H4 (cell line): ENCODE results near the gene PHF11. TPM values are rescaled to one million over a fixed set of nuclear protein-coding genes. Genes with fewer than 3 reads are reported as not detected.
A peak's percentile ranks its signal among the peaks of the same experiment; 100 is the strongest.
"Not testable (repeated sequence)": the region's sequence is repeated elsewhere in the genome, so short reads cannot be mapped to it uniquely, and the experiment has no call there.

ENCODE experiments used
- DNase-seq: peaks from one replicate; pipeline ENCODE4 v3.0.0-alpha.2; 2015; ENCODE audit warnings: low spot score
- total RNA-seq: library from RNA; depleted of rRNA; stranded (reverse); fragments of >200 nt; shearing (Covaris generic); gene quantifications from 2 replicates; pipeline ENCODE4 v1.2.3, GENCODE V29; 2014; rRNA removed

Gene PHF11
- total RNA-seq, 1 experiment from 2014 or later = 13.6 TPM

GRCh38 chr13:49546561-49546960 lies 50.8 kb downstream of the PHF11 start:
- DNase-seq = no peak

- no peak for DNase-seq
Measured at GRCh38 chr13:49549289-49549688, 53.5 kb downstream of the PHF11 start.

DNA sequence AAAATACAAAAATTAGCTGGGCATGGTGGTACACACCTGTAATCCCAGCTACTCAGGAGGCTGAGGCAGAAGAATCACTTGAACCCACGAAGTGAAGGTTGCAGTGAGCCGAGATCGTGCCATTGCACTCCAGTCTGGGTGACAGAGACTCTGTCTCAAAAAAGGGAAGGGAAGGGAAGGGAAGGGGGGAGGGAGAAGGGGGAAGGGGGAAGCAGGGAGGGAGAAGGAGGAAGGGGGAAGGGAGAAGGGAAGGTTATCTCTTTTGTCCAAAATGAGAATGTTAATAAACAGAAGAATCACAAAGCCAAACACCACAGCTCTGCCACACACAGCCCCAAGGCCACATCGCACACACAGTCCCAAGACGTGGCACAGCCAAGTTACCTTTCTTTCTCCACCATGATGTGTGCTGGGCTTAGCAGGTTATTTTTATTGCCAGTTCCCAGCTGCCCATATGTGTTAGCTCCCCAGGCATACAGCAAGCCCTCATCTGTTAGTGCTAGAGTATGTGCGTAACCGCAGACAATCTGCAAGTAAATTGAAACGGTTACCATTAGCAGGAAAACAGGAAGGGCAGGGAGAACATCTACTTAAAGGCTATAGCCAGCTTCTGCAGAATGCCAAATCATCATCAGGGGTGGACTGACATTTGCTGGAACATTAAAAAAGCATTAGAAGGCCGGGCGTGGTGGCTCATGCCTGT lies 55.3 kb downstream of the PHF11 start:
- DNase-seq = no peak

- DNase-seq = no peak
Measured at GRCh38 chr13:49553888-49554287, 58.1 kb downstream of the PHF11 start.

DNA sequence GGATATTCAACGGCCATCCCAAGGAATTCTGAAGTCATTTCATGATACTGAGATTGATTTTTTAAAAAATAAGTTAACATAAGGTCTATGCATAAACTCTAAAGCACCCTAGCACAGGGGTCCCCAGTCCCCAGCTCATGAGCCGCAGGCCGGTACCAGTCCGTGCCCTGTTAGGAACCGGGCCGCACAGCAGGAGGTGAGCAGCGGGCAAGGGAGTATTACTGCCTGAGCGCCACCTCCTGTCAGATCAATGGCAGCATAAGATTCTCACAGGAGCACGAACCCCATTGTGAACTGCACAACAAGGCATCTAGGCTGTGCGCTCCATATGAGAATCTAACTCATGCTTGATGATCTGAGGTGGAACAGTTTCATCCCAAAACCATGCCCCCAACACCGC lies 58.6 kb downstream of the PHF11 start:
- DNase-seq = no peak

- DNase-seq = no peak
Measured at GRCh38 chr13:49559006-49559405, 63.3 kb downstream of the PHF11 start.

DNA sequence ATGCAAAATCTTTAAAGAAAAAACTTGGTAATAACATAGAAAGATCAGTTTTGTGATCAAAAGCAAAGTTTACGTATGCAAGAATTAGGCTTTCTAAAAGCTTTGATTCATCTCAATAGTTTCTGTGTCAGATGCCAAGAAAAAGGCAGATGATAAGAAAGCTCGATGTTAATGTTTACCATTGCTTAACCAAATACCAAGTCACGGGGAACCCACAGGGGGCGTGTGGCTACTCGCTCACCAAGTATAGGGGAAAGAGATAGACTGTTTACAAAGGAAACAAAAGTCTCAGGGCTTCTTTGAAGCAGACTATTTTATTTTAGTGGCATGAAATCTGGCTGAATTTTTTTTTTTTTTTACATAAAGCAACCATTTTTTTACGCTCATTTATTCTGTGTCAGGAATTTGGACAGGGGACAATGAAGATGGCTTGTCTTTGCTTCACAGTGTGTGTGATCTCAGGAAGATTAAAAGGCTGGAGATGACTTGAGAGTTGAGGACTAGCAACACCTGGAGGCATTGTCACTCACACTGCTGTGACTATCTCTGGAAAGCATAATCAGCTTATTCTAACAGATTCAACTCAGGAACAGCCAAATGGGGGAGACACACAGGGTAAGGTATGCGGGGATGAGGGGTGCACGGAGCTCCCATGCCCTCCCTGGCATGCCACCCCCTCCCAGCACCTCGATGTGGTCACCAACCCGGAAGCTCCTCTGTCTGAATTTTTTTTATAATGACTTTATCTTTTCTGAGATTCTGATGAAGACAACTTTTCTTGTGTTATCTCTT lies 64.7 kb downstream of the PHF11 start:
- DNase-seq = no peak

- DNase-seq = no peak
Measured at GRCh38 chr13:49561062-49561410, 65.3 kb downstream of the PHF11 start.

- DNase-seq = peak; percentile 7
Measured at GRCh38 chr13:49563516-49563915, 67.8 kb downstream of the PHF11 start.

GRCh38 chr13:49565461-49565860 lies 69.7 kb downstream of the PHF11 start:
- not testable (repeated sequence) for DNase-seq

DNA sequence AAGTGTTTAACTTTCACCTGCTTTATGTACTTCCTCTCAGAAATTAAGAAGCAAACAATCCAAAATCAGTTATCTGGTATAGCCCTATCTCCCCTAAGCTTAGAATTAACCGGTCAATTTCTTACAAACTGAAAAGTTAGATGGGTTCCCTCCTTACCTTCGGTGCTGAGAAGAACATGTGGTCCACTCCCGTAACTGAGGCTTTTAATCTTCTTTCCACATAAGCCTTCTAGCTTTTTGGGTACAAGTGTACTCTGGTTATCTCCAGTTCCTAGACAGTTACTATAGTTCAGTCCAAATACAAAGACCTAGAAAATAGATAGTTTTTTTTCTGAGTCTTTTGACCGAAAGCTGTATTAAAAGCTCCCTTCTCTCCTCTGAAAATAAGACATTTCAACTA lies 70.7 kb downstream of the PHF11 start:
- DNase-seq = no peak

GRCh38 chr13:49567491-49567890 lies 71.7 kb downstream of the PHF11 start:
- DNase-seq = no peak

DNA sequence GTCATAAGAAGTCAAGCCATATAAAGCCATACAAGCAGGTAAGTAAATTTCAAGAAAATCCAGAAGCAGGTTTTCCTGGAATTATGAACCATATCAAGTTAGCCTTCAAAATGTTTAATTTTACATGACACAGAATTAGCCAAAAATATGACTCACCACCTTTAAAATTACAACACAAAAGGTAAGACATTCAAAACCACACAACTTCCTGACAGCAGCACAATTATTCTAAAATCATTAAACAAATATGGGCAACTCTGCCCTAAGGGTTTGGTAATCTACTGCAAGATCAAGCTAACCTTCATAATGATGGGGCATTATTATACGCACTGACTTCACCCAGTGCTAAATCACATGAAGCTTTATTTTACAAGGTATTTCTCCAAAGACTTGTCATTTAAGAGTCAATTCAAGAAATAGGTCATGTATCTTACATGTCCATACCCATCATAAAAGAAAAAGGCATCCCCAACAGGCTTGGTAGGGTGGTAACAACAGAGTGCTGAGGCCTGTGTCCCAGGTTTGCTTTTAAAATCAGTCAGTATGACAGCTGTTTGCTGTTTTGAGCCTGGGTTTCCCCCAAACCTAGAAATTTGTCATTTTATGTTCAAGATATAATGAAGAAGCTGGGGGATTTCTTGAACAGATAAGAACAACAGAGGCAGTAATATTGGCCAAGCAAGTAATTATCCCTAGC lies 74.4 kb downstream of the PHF11 start:
- peak; percentile 4 for DNase-seq

- no peak for DNase-seq
Measured at GRCh38 chr13:49571299-49572240, 75.8 kb downstream of the PHF11 start.

Other genes starting within 250 kb of the PHF11 start
- gene CDADC1, start 248.0 kb upstream of the PHF11 start, total RNA-seq = 1.3 and 3.1 TPM in 2 replicates
- 3.7 and 5.1 TPM in 2 replicates for gene CAB39L, start 51.9 kb upstream of the PHF11 start, total RNA-seq
- gene SETDB2, start 51.7 kb upstream of the PHF11 start, total RNA-seq = 6.6 and 6.7 TPM in 2 replicates
- gene RCBTB1, start 89.6 kb downstream of the PHF11 start, total RNA-seq = 8.4 and 10.8 TPM in 2 replicates
- not detected in 2 replicates for gene ARL11, start 132.6 kb downstream of the PHF11 start, total RNA-seq
- 67.9 and 77.4 TPM in 2 replicates for gene EBPL, start 195.5 kb downstream of the PHF11 start, total RNA-seq